ENCODE results near the gene PRELID3B.
"Not testable (repeated sequence)": the region's sequence is repeated elsewhere in the genome, so short reads cannot be mapped to it uniquely, and the experiment has no call there.

Gene PRELID3B

DNA sequence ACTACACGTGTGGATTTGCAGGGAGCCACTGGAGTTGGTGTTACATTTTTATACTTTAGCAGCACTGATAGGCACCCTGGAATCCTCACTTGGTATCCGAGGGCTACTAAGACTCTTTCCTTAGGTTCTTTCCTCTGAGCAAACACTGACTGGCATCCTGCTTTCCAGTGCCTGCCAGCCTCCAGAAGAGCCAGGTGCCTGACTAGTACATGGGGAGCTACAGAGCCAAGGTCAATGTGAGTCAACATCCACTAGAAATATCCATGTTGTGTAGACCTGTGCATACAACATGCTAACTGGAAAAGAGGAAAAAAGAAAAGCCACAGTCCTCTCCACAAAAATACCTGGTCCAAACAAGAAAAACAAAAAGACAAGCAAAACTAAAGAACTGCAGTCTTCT is 17.5 kb downstream of the PRELID3B start:
- DNase-seq = no peak

DNA sequence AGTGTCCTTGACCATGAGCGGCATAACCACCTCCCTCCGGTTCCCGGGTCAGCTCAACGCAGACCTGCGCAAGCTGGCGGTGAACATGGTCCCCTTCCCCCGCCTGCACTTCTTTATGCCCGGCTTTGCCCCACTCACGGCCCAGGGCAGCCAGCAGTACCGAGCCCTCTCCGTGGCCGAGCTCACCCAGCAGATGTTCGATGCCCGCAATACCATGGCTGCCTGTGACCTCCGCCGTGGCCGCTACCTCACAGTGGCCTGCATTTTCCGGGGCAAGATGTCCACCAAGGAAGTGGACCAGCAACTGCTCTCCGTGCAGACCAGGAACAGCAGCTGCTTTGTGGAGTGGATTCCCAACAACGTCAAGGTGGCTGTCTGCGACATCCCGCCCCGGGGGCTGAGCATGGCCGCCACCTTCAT is 18.5 kb downstream of the PRELID3B start:
- no peak for DNase-seq

DNA sequence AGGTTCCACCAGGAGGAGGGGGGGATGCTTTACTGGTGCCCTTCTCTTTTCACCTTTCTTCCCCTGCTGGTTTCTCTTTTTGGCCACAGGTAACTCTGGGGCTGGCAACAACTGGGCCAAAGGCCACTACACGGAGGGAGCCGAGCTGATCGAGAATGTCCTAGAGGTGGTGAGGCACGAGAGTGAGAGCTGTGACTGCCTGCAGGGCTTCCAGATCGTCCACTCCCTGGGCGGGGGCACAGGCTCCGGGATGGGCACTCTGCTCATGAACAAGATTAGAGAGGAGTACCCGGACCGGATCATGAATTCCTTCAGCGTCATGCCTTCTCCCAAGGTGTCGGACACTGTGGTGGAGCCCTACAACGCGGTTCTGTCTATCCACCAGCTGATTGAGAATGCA is 19.0 kb downstream of the PRELID3B start:
- no peak for DNase-seq

DNA sequence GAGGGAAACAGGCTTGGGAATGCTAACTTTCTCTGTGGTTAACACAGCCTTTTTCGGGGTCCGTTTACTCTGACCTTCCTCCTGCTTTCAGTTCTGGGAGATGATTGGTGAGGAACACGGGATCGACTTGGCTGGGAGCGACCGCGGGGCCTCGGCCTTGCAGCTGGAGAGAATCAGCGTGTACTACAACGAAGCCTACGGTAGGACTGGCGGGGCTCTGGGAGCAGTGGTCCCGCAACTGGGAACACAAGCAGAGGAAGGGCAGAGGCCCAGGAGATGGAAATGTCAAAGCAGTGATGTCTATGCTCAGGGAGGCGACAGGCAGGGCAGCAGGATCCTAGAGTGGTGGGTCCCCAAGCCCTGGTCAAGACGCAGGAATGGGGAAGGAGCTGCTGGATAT is 19.8 kb downstream of the PRELID3B start:
- DNase-seq = no peak

DNA sequence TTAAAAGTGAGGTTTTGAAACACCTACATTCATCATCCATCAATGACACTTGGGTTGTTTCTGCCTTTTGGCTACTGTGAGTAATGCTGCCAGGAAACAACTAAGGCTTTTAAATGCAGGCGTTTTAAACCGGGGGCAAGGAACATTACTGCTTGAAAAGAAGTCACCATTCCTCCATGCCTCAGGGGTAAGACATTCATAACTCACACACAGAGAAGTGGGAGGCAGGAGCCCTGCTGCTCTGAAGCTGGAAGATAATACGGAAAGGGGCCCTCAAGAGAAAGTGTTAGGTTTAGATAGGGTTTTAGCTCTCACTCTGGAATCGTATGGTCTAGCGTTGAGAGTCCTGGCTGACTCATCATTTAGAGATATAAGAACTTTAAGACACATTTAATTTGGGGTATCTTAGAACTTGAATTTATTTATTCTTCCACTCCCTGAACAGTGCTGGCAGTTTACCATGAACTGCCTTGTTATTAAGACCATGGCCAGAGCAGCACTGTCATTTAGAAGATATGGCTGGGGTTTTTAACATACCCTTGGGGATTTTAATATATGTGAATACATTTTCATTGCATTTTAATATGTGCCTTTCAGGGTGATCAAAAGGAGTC is 21.5 kb downstream of the PRELID3B start:
- no peak for DNase-seq

DNA sequence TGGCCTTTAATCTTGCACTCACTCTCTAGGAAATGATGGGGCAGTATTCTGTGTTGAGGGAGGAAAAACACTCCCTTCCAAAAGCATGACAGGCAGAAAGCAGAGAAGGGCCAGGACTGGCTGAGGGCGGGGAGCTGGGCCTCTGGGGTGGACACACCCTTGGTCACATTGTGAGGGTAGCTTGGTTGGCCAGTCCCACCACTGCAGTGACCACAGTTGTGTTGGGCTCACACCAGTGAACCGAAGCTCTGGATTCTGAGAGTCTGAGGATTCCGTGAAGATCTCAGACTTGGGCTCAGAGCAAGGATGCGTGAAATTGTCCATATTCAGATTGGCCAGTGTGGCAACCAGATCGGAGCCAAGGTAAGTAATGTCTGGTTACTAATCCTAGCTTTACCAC is 23.4 kb downstream of the PRELID3B start, which contains the start of gene TUBB1:
TUBB1 (plus strand) TSS at position 213 of the 400 bp plus-strand sequence; CDS start at position 307, 94 bp downstream.
- DNase-seq = no peak

DNA sequence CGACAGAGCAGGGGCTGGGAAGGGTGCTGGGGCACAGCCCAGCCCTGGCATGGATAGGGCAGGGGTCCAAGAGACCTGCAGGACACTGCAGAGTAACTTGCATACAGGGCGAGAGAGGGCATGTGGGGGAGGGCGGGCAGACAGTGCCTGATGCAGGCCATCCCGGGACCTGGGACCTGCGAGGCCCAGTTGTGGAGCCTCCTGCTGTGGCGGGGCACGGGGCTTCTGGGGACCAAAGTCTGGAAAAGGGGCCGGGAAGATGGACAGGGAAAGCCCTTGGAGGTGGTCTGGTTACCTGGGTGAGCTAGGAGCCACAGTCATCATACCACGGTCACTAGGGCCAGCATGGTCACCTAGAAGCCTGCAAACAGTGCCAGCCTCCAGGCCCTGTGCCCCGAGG is 23.8 kb downstream of the PRELID3B start:
- DNase-seq = no peak

DNA sequence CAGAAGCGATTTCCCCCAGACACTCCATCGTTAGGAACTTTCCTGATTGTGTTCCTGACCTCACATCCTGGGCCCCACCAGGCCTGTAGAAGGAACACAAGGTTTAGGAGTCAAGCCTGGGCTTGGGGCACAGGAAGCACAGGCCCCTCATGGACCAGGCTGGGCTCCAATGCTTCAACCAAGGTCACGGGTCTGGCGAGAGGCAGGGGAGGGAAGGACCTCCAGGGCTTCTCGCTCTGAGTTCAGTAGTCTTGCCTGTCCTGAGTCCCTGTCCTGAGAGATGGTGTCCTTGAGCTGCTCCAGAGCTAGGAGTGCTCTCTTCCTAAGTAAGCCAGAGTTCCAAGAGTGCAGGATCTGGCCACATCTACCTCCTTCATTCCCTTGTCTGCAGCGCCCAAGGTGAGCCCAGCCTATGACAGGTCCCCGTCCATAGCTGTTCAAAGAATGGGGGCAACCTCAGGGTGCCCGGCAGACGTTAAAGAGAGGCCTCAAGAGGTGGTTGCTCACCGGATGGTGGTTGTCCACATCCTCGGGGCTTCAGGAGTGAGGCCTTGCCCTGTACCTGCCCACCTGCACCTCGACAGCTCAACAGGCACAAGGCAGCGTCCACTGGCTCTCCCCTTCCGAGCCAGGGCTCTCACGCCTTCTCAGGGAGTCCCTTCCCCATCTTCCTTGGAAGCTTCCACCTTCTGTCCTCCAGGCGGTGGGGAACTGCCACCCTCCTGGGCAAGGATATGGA is 24.9 kb downstream of the PRELID3B start:
- no peak for DNase-seq

DNA sequence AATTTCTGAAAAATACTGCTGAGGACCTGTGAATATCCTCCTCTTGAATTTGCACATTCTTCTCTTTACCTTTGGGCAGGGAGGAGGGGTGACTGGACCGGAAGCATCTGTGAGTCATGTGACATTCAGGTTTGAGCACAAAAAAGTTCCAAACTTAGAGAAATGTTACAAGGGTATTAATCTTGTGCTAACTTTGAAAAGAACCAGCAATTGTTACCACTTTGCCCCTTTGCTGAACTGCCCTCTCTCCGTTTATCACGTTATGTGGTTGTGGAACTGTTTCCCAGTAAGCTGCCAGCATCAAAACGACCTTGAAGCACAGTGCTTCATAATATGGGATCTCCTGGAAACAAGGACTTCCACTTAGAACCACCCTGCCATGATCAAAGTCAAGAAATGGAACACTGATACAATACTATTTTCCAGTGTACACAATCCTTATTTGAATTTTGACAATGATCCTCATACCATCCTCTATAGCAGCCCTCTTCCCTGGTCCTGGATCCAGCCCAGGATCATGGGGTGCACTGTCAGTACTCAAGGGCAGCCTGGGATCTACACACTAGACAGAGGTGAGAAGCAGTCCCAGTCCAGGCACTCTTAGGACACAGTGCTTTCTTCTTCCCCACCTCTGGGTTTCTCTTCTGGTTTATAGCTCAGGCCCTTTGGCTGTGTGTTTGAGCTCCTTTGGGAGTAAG is 25.6 kb downstream of the PRELID3B start:
- peak; percentile 20 for DNase-seq

DNA sequence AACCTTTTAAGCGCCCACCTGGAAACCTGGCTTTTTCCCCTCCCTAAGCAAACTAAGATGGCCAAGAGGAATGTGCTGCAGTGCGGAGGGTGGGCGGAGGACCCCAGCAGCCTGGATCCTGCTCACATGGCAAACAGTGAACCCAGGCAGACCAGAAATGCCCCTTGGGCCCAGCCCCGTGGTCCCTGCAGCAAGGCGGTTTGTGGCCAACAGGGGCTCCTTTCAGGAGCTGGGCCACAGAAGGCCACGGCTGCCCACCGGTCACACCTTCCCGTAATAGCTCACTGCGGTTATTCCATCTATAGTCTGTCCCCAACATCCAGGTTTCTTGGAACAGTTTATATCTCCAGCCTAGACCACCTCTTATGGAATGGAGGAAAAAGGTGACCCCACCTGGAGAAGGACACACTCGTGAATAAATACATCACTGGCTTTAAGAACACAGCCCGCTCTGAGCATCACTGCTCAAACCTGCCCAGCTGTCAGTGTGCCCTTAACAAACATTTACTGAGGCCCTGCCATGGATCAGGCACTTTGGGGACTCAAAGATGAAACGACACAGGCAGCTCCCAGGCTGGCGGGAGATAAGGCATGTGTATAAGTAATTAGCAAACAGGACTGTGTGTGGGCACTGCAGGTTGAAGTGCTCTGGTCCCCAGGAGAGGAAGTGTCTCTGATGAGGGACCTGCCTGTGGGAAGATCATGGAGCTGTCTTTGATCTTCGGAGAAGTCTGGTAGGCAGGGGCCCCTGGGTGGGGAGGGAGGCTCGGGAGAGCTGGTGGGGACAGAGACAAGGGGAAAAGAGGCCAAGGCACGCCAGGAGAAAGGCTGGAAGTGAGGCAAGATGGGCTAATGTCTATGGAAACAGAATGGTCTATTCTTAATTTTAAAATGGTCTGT is 26.5 kb downstream of the PRELID3B start:
- DNase-seq = no peak

DNA sequence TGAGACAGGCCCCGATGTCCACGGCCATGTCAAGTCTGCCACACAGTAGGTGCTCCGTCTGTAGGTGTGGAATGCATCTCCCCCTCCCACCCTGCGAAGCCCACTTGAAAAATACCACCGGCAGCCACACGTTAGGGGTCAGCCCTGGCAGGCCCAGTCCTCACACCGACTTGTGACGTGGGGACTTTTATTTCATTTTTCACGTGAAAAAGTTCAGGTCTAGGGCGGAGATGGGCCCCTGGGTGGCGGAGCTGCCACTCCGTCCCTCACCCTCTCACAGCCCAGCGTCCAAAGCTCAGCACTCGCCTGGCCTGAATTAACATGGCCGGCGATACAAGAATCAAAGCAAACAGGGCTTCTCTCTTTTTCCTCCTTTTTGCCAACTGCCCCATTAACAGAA is 27.2 kb downstream of the PRELID3B start:
- DNase-seq = no peak

DNA sequence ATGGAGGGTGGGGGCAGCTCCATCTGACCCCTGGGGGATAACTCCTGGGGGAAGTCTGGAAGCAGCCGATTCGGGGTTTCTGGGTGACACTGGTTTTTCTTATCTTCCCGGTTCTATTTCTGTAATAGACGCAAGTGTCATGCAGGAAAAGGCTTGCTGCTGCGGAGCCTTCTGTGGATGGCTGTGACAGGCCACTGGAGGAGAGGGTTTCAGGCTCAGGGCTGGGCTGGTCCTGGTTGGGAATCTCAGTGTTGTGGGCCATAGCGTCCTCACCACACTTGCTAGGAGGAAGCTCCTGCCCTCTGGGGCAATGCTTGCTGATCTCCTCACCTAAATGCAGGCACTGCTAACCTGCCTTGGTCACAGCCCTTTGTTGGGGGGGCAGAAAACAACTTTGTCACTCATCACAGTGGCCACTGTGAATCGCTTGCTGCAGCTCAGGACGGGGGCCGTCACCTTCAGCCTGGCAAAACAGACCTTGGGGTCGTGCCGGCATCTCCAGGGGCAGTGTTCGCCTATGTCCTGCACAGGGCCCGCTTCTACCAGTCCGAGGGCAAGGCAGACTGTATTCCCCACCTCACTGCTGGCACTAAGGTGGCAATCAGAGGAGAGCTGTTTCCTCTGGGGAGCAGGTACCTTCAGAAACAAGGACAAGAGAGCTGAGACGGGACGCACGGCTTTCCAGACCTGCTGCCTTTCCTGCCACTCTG is 27.8 kb downstream of the PRELID3B start:
- no peak for DNase-seq

DNA sequence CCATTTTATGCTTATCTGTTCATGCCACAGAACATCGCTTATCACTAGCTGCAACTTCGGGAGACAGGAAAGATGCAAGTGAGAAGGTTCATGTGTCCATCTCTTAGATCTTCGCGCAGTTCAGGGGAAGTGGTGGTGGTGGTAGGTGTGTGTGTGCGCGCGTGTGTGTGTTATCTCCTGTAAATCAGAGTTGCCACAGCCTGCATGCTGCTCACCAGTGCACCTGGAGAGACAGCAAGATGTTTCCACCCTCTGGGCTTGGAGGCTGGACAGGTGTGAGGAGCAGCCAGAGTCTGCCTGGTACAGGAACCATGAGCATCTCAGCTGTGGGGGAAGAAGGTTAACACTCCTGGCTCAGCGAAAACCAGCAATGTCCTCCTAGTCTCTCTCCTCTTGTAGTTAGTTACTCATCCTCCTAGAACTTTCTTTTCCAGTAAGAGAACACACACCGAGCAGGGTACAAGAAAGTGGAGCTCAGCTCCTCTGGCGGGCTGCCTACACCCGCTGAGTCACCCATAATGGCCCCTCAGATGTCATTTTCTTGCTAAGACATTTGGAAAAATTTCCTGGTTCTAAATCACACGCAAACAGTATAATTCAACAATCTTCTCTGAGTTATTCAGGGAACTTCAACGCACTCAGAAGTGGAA is 28.5 kb downstream of the PRELID3B start:
- DNase-seq = no peak

DNA sequence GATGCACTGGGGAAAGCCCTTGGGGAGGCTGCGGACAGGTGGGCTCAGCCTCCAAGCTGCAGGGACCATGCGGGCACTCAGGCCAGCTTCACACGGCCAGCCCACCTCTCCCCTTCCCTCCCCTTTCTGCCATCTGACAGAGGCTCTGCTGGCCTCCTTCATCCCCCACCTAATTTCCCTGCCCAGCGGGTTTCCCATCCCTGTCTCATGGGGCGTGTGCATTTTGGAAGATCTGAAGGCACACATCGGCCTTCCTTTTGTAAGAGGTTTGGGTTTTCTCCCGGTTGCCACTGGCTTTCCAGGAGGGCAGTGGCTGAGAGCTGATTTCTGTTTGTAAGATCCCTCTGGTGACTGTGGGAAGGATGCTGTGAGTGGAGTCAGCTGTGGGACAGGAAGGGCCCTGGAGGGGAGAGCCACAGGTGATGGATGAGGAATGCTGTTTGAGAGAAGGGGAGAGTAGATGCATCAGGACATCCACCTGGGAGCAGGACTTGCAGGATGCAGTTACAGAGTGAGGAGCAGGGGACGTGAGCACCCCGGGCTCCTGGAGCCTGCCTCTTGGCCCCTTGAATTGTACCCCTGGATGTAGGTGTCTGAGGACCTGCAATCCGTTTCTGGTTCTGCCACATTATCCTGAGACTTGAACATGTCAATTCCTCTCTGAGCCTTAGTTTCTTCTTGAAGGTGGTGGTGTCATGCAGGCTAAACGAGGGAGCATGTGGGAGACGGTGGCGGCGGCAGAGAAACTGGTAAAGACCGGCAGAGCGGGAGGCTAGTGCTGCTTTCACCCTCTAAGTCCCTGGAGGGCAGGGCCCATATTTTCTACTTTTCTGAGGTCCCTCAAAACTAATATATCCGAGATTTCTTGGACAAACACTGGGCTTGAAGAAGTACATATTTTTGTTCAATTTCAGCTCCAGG is 29.3 kb downstream of the PRELID3B start:
- no peak for DNase-seq

DNA sequence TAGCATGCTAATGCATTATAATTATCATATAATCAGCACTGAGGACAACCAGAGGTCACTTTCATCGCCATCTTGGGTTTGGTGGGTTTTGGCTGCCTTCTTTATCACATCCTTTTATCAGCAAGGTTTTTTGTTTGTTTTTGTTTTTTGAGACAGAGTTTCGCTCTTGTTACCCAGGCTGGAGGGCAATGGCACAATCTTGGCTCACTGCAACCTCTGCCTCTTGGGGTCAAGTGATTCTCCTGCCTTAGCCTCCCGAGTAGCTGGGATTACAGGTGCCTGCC is 30.8 kb downstream of the PRELID3B start:
- not testable (repeated sequence) for DNase-seq

DNA sequence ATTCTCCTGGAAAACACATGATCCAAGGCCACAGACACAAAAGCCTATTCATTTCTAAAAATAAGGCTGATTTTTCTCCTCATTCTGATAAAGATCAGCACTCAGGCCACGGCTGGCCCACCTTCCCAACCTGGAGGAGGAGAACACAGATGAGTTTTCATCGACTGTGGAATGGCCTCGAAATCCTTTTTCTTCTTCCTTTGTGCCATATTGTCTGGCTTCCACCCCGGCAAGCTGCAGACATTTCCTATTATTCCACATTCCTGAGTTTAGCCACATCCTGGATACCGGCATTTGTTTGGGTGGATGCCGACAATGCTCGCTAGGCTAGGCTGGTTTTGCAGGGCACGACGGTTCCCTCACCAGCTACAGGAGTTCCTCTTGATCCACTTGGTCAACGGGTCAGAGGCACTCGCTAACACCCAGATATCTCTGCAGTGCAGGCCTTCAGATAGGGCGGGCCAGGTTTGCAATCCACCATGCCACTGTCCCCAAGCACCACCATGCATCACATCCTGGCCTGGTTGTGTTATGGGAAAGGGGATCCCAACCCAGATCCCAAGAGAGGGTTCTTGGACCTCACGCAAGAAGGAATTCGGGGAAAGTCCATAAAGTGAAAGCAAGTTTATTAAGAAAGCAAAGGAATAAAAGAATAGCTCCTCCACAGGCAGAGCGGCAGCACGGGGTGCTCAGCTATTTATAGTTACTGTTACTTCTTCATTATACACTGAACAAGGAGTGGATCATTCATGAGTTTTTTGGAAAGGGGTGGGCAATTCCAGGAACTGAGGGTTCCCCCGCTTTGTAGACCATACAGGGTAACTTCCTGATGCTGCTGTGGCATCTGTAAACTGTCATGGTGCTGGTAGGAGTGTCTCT is 31.4 kb downstream of the PRELID3B start:
- DNase-seq = no peak

DNA sequence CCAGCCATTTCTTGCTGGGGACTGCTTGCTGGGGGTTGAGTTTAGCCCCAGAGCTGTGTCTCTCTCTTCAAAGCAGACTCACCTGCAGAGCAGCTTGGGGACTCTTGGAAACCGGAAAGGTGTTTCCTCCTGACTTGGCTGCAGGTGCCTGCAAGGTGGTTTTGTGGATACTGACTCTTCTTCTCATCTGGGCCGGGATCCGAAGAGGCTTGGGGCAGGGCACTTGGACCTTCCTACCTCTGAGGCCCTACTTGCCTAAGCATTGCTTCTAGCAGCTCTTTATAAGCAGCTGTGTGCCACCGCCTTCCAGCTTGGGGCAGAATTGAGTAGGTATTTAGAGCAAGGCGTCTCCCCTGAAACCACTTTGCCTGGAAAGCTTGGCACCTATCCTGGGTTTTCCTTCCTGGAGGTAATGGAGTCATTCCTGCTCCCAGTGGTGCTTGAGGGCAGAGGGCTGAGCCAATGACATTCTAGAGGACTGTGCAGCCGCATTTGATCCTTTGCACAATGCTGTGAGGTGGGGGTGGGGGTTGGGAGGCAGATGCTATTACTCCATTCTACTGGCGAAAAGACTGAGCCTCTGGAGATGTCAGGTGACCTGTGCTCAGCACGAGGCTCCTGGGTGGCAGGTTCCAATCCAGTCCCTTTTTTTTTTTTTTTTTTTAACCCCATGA is 32.1 kb downstream of the PRELID3B start:
- no peak for DNase-seq

DNA sequence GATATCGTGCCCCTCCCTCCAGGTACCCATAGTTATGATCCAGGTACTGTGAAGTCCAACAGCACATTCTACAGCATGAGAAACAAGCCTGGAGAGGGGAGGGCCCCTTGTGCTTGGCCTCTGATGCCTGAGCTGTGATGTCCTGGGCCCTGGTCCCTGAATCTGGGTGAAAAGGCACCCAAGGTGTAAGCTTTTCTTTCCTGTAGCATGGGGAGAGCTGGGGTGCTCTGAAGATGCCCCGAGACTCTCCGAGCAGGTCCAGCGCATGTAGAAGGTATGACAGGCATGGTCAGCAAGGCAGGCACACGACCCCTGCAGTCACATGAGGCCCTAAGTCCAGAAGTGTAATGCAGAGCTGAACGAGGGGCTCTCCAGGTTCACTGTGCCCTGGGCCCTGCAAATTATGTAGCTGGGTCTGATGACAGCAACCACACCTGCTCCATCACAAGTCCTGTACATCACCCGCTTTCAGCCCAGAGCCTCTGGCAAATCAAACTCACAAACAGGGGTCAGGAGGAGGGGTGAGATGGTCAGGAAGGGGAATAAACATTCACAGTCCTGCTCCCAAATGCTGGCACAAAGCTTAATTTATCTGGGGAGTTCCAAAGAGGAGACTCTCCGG is 33.8 kb downstream of the PRELID3B start:
- DNase-seq = no peak
